HepG2 (cell line): Measurements from ENCODE around the gene PLAGL2. TPM values are rescaled to one million over a fixed set of nuclear protein-coding genes. Genes with fewer than 3 reads are reported as not detected.

Experiments
- CCDC6 ChIP-seq: sonication (generic); formaldehyde crosslinking; IDR thresholded peaks from 2 replicates; pipeline ENCODE4 v1.8.1; 2022; ENCODE audit warnings: mild to moderate bottlenecking, missing genetic modification reagents, moderate library complexity
- CENPT ChIP-seq: sonication (generic); formaldehyde crosslinking; IDR thresholded peaks from 2 replicates; pipeline ENCODE4 v1.8.0; 2022; ENCODE audit warnings: low read depth, mild to moderate bottlenecking, moderate library complexity, missing genetic modification reagents
- HIVEP1 ChIP-seq: sonication (generic); formaldehyde crosslinking; IDR thresholded peaks from 2 replicates; pipeline ENCODE4 v1.4.0; 2020; ENCODE audit warnings: mild to moderate bottlenecking, missing genetic modification reagents
- HNRNPUL1 ChIP-seq: fragments of 200-400 bp; formaldehyde crosslinking; IDR thresholded peaks from 2 replicates; pipeline ENCODE4 v1.6.1; 2017; ENCODE audit warnings: low read depth, mild to moderate bottlenecking, low read length, moderate library complexity
- HOXA3 ChIP-seq: sonication (generic); formaldehyde crosslinking; IDR thresholded peaks from 2 replicates; pipeline ENCODE4 v1.5.0; 2020; ENCODE audit warnings: missing genetic modification reagents
- MLLT10 ChIP-seq: sonication (generic); formaldehyde crosslinking; IDR thresholded peaks from 2 replicates; pipeline ENCODE4 v1.4.0; 2020; ENCODE audit warnings: missing genetic modification reagents
- MTF1 ChIP-seq: sonication (generic); formaldehyde crosslinking; IDR thresholded peaks from 2 replicates; pipeline ENCODE4 v1.5.0; 2020; ENCODE audit warnings: missing genetic modification reagents
- NFE2L2 ChIP-seq: fragments of 150-350 bp; IDR thresholded peaks from 2 replicates; pipeline ENCODE4 v1.6.1; 2014; ENCODE audit warnings: low read length
- PHB2 ChIP-seq: fragments of 450-650 bp; IDR thresholded peaks from 2 replicates; pipeline ENCODE4 v1.6.1; 2018; ENCODE audit not compliant: partially characterized antibody
- RFX3 ChIP-seq: IDR thresholded peaks from 2 replicates; pipeline ENCODE4 v1.6.1; 2016; ENCODE audit warnings: missing biosample characterization, missing genetic modification reagents
- U2AF1 ChIP-seq: fragments of 200-400 bp; formaldehyde crosslinking; optimal IDR thresholded peaks from 2 replicates; pipeline ENCODE3; 2017; ENCODE audit warnings: mild to moderate bottlenecking, low read depth, low read length
- ZFP90 ChIP-seq: sonication (generic); formaldehyde crosslinking; IDR thresholded peaks from 2 replicates; pipeline ENCODE4 v1.8.0; 2022; ENCODE audit warnings: missing genetic modification reagents, mild to moderate bottlenecking, inconsistent platforms, borderline replicate concordance
- ZIK1 ChIP-seq: sonication (generic); formaldehyde crosslinking; IDR thresholded peaks from 2 replicates; pipeline ENCODE4 v1.5.0; 2020; ENCODE audit warnings: mild to moderate bottlenecking, low read depth, missing genetic modification reagents, borderline replicate concordance
- ZNF263 ChIP-seq: sonication (generic); formaldehyde crosslinking; IDR thresholded peaks from 2 replicates; pipeline ENCODE4 v1.4.0; 2020; ENCODE audit warnings: missing genetic modification reagents
- ZNF75D ChIP-seq: sonication (generic); formaldehyde crosslinking; IDR thresholded peaks from 2 replicates; pipeline ENCODE4 v1.8.1; 2023; ENCODE audit warnings: missing genetic modification reagents, mild to moderate bottlenecking, borderline replicate concordance
- polyA plus RNA-seq, 8 experiments: library from polyadenylated mRNA; depleted of rRNA in 3 of 8; stranded (reverse) in 7 of 8; unstranded in 1 of 8; fragments of >200 nt; fragmentation: Illumina TruSeq in 4 of 8; extraction: Trizol in 4 of 8; gene quantifications; 2 replicates each; pipeline versions ENCODE4 v1.2.1 to v1.2.3, GENCODE V29; 2011 to 2016; ENCODE audit warnings: low read depth in 4 of 8, missing spikeins in 1 of 8, mixed read lengths in 1 of 8; ENCODE audit not compliant: insufficient read depth in 1 of 8
- total RNA-seq, 5 experiments: library from RNA; depleted of rRNA; stranded (reverse); fragments of >200 nt; fragmentation: Illumina TruSeq; extraction: Trizol; gene quantifications; 2 replicates each; pipeline ENCODE4 v1.2.3, GENCODE V29; 2016; ENCODE audit warnings: low read depth in 1 of 5
- TF ChIP-seq, protein P1 (sequence below): IDR thresholded peaks from 2 replicates; pipeline ENCODE4 v1.6.1; 2012; ENCODE audit warnings: low read depth, low read length, improper control_type of control experiment
- TF ChIP-seq, protein P2 (sequence below): sonication (generic); formaldehyde crosslinking; IDR thresholded peaks from 2 replicates; pipeline ENCODE4 v1.4.0; 2020; ENCODE audit warnings: missing genetic modification reagents
- TF ChIP-seq, protein P3 (sequence below): sonication (generic); formaldehyde crosslinking; IDR thresholded peaks from 2 replicates; pipeline ENCODE4 v1.4.0; 2020; ENCODE audit warnings: missing genetic modification reagents
- TF ChIP-seq, protein P4 (sequence below): sonication (generic); formaldehyde crosslinking; IDR thresholded peaks from 2 replicates; pipeline ENCODE4 v1.5.1; 2020; ENCODE audit warnings: mild to moderate bottlenecking, moderate library complexity, missing genetic modification reagents

The PLAGL2 gene
- total and polyA plus RNA-seq, 2 of the 13 experiments (the other 11 are each of a cell fraction or from before 2014, with no cell fraction given): 15.2 to 15.3 TPM

DNA sequence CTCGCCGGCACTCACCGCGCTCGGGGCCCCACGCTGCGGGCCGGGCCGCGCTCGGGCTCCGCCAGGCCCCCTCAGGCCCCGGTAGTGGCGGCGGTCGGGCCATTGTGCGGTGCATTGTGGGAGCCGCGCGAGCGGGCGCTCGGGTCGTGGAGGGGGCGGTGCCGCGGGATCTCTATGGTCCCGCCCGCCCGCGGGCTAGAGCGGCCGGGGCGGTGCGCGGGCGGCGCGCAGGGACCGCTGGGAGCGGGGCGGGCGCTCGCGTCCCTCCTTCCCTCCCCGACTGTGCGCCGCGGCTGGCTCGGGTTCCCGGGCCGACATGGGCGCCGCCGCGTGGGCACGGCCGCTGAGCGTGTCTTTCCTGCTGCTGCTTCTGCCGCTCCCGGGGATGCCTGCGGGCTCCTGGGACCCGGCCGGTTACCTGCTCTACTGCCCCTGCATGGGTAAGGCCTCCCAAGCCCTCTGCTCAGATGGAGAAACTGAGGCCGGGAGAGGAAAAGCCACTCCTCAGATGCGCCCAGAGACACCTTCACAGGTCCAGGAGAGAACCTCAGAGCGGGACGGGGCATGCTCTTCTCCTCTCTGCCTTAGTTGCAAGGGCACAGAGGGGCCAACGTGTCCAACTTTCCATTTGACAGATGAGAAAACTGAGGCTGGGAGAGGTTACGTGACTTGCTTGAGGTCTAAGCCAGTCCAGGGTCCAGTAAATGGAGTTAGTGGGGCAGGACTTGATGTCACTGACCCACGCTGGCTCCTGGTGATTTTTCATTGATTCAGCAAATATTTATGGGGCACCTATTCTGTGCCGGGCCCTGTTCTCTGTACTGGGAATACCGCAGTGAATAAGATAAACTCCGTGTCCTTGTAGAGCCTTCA, at the start of gene PLAGL2, which contains the start of gene POFUT1 (continued):
- TF ChIP-seq CENPT (CRISPR knock-in tag) (peak; percentile 75), U2AF1 (no peak), HNRNPUL1 (no peak; the same call in 1 of the 2 replicates), MLLT10 (CRISPR knock-in tag) (no peak), HOXA3 (CRISPR knock-in tag) (peak; percentile 95), ZNF263 (CRISPR knock-in tag) (no peak; the same call in 1 of the 2 replicates), PHB2 (no peak), CCDC6 (no peak; the same call in none of the 2 replicates), HIVEP1 (CRISPR knock-in tag) (no peak), ZFP90 (peak; percentile 84), ZNF75D (CRISPR knock-in tag) (0 out of 2 replicates have a peak, but pooled peaks have one; percentile 6), RFX3 (no peak), ZIK1 (CRISPR knock-in tag) (peak; percentile 93; the same call in 1 of the 2 replicates), NFE2L2 (no peak), MTF1 (CRISPR knock-in tag) (no peak; the same call in 1 of the 2 replicates)
- TF ChIP-seq, protein P1, sequence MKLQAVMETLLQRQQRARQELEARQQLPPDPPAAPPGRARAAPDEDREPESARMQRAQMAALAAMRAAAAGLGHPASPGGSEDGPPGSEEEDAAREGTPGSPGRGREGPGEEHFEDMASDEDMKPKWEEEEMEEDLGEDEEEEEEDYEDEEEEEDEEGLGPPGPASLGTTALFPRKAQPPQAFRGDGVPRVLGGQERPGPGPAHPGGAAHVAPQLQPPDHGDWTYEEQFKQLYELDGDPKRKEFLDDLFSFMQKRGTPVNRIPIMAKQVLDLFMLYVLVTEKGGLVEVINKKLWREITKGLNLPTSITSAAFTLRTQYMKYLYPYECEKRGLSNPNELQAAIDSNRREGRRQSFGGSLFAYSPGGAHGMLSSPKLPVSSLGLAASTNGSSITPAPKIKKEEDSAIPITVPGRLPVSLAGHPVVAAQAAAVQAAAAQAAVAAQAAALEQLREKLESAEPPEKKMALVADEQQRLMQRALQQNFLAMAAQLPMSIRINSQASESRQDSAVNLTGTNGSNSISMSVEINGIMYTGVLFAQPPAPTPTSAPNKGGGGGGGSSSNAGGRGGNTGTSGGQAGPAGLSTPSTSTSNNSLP: peak; percentile 30
- TF ChIP-seq, protein P2, sequence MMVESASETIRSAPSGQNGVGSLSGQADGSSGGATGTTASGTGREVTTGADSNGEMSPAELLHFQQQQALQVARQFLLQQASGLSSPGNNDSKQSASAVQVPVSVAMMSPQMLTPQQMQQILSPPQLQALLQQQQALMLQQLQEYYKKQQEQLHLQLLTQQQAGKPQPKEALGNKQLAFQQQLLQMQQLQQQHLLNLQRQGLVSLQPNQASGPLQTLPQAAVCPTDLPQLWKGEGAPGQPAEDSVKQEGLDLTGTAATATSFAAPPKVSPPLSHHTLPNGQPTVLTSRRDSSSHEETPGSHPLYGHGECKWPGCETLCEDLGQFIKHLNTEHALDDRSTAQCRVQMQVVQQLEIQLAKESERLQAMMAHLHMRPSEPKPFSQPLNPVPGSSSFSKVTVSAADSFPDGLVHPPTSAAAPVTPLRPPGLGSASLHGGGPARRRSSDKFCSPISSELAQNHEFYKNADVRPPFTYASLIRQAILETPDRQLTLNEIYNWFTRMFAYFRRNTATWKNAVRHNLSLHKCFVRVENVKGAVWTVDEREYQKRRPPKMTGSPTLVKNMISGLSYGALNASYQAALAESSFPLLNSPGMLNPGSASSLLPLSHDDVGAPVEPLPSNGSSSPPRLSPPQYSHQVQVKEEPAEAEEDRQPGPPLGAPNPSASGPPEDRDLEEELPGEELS (CRISPR knock-in tag): peak; percentile 54
- TF ChIP-seq, protein P3, sequence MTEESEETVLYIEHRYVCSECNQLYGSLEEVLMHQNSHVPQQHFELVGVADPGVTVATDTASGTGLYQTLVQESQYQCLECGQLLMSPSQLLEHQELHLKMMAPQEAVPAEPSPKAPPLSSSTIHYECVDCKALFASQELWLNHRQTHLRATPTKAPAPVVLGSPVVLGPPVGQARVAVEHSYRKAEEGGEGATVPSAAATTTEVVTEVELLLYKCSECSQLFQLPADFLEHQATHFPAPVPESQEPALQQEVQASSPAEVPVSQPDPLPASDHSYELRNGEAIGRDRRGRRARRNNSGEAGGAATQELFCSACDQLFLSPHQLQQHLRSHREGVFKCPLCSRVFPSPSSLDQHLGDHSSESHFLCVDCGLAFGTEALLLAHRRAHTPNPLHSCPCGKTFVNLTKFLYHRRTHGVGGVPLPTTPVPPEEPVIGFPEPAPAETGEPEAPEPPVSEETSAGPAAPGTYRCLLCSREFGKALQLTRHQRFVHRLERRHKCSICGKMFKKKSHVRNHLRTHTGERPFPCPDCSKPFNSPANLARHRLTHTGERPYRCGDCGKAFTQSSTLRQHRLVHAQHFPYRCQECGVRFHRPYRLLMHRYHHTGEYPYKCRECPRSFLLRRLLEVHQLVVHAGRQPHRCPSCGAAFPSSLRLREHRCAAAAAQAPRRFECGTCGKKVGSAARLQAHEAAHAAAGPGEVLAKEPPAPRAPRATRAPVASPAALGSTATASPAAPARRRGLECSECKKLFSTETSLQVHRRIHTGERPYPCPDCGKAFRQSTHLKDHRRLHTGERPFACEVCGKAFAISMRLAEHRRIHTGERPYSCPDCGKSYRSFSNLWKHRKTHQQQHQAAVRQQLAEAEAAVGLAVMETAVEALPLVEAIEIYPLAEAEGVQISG (CRISPR knock-in tag): peak; percentile 99
- TF ChIP-seq, protein P4, sequence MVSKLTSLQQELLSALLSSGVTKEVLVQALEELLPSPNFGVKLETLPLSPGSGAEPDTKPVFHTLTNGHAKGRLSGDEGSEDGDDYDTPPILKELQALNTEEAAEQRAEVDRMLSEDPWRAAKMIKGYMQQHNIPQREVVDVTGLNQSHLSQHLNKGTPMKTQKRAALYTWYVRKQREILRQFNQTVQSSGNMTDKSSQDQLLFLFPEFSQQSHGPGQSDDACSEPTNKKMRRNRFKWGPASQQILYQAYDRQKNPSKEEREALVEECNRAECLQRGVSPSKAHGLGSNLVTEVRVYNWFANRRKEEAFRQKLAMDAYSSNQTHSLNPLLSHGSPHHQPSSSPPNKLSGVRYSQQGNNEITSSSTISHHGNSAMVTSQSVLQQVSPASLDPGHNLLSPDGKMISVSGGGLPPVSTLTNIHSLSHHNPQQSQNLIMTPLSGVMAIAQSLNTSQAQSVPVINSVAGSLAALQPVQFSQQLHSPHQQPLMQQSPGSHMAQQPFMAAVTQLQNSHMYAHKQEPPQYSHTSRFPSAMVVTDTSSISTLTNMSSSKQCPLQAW (CRISPR knock-in tag): 0 out of 2 replicates have a peak, but pooled peaks have one; percentile 48
